Skin epidermis (tissue), 12 donors: ENCODE data around the gene STMN1.

ENCODE experiments used
- H3K27ac ChIP-seq, 21 experiments: fragments of 200-600 bp; sonication (generic) in 11 of 21; one replicate each; pipeline ENCODE4 v1.5.0; 2020; ENCODE audit warnings: mild to moderate bottlenecking in 3 of 21, inconsistent platforms in 2 of 21, moderate library complexity in 2 of 21
- H3K4me3 ChIP-seq, 7 experiments: fragments of 200-600 bp; sonication (generic) in 2 of 7; one replicate each; pipeline ENCODE4 v1.5.0; 2020; ENCODE audit warnings: inconsistent platforms in 2 of 7, mild to moderate bottlenecking in 2 of 7, moderate library complexity in 1 of 7

Gene STMN1

DNA sequence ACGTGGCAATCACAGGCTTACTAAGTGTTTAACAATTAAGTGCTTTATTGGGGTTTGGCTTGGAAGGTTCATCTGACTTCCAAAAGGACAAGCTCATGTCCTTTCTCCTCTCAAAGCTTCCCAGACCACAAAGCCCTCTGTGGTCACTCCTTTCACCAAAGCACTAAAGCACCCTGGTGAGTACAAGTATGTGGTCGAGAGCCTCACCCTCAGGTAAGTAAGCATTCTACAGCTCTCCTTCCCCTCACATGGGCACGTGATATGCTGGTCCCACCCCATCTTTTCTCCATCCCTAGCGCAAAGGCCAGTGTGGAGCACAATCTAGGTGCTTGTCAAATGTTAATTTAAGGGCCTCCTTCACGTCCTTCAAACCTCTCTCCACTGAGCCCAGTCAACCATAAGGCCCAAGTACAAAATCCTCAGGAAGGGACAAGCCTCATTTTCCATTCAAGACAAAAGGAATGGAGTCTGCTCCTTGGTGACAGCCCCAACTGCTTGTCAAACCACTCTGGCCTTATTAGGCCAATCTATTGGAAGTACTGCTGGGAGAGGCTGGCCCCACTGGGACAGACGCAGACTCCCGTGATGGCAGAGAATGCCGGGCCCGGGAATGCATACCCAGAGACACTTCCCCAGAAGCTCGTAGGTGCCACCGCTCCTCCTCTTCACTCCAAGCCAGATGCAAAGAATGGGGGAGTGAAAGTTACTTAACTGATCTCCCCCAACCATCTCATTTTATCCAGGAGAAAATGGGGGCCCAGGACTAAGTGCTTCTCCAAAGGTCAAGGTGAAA is 7.8 kb downstream of the STMN1 start:
- Histone ChIP-seq H3K27ac (peak overlapping the region in 1 of 21 experiments; percentile 29), H3K4me3 (no peak overlapping the region)

DNA sequence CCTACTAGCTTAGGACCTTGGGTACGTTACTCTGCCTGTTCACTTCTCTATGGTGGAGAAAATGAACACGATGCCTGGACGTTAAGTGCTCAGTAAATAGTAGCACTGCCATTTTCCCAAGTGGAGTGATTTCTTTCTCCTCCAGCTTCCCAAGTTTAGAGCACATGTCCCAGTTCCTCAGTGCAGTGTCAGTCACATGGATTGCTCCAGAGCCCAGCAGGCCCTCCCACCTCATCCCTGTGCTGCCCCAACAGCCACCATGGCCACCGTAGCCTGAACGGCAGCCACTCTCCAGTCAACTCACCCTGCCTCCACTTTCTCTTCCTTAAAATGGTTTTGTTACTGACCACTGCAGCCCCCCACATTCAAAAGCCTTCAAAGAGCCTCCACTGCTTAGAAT is 8.5 kb downstream of the STMN1 start:
- Histone ChIP-seq H3K4me3 (no peak overlapping the region), H3K27ac (no peak overlapping the region)

DNA sequence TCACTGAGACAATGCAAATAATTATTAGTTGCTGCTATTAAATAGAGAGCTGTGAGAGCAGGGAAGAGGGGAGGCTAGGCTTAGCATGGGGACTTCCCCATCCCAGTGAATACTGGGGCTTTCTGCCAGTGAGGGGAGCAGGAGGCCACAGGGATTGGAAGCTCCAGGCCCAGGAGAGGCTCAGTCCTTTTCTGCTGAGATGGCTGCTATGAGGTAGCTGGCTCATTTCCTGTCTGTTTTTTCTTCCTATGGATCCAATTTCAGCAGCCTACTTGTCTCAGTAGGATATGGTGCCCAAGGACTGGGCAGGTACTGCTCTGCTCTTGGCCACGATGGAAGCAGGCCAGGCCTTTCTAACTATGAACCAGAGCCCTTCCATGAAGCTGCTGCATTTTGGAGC is 10.0 kb downstream of the STMN1 start:
- Histone ChIP-seq H3K4me3 (no peak overlapping the region), H3K27ac (peak overlapping the region in 5 of 21 experiments; percentile 4 to 39 (median 11))

DNA sequence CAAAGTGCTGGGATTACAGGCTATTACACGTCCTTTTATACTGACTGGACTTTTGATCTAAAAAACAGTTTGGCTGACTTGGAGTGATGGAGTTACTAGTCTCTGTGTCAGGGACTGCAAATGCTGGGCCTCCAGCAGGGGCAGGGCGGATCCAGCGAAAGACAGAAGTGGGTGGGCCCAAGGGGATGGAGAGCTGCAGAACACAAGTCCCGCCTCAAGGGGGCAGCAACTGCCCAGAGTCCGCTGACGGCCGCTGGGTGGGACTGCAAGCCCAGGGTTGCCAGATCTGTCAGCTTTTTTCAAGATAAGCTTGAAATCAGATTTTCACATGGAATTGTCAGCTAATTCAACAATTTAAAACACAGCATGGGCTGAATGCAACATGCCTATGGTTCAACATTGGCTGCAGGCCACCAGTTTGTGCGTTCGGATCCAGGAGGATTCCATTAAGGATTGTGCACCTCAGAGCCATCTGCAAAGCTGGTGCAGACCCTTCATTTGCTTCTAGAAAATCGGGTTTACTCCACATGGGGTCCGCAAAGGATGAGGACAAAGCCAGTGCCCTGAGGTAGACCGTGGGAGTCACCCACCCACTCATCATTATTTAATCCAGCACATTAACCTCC is 10.7 kb downstream of the STMN1 start:
- Histone ChIP-seq H3K4me3 (no peak overlapping the region), H3K27ac (peak overlapping the region in 4 of 21 experiments; percentile 4 to 39 (median 21))

DNA sequence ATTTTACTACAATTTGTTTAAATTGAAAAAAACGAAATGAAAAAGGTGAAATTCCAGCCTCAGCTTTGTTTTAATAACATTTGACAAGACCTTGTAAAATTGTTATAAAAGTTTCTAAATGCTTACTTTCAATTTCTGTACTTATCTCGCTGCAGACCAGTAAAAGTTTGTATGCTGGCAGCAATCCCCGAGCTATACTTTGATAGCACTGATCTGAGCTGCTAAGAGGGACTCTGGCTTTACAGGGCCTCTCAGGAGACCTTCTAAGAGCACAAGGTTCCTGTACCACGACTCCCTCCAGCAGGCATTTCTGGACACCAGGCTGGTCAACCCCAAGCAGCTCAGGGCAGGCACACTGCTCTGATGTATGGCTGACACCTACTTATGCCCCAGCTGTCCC is 13.1 kb downstream of the STMN1 start:
- H3K4me3 ChIP-seq = no peak overlapping the region

DNA sequence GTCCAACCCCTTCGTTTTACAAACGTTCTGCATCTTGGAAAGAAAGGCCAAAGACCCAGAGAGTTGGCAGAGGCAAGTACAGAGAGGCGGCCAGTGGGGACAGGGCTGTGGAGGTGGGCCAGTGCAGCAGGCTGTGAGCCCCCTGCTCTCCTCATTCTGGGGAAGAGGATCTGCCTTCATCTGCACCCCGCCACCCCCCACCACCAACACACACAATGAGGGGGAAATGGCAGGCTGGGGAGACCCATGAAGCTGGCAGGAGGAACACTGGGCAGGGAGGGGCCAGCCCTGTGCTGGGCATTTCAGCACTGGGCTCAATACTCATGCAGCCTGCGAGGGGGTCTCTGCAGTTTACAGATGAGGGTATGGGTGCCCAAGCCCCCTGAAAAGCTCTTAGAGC is 14.6 kb downstream of the STMN1 start:
- Histone ChIP-seq H3K4me3 (no peak overlapping the region), H3K27ac (peak overlapping the region in 15 of 21 experiments; percentile 16 to 89 (median 71))

More for the DNA sequence above, 13.1 kb downstream of the STMN1 start:
- H3K27ac ChIP-seq = peak overlapping the region in 15 of 21 experiments; percentile 33 to 89 (median 75)

DNA sequence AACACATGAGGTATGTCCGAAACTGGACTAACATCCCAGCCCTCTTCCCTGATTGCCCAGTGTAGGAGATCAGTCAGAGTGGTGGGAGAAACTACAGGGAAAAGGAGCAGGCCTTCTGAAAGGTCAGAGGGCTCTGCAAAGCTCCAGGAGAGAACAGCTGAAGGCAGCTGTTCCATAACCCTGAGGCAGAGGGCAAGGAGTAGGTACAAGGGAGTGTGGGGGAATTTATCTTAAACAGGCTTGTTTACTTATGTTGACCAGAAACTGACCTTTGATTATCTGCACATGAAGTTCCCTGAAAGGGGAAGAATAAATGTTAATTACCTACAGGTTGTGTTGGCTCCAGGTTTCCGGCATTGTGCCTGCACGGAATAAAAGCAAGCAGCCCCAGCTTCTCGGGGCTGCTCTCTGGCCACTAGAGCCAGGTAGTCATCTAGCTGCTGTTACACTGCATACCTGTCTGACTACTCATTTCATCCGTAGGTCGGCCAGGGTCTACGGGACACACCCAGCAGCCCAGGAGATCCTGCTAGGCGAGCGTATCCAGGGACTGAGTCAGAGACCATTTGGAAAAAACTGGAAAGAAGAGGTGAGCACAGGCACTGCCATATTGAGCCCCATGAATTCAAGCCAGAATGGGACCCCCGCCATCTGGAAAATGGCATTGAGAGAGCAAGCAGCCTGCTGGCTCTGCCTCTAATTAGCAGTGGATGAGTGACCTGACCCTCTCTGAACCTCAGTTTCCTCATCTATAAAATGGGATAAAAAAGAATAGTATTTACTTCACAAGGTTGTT is 15.8 kb downstream of the STMN1 start:
- H3K27ac ChIP-seq = peak overlapping the region in 16 of 21 experiments; percentile 9 to 81 (median 50)
- no peak overlapping the region for H3K4me3 ChIP-seq

DNA sequence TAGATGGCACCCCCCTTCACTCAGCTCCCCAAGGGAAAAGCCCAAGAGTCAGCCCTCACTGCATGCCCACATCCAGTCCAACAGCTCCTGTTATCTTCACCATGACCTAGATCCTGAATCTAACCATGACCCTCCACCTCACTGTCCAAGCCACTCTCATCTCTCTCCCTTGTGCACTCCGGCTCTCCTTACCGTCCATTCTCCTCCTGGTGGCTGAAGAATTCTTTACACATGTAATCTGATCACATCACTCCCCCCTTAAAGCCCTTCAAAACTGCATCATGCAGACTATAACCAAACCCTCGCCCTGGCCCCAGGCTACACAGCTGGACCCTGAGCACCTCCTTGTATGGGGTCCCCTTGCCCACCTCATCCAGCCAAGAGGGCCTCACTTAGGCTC is 16.7 kb downstream of the STMN1 start:
- Histone ChIP-seq H3K4me3 (no peak overlapping the region), H3K27ac (peak overlapping the region in 8 of 21 experiments; percentile 19 to 73 (median 53))

DNA sequence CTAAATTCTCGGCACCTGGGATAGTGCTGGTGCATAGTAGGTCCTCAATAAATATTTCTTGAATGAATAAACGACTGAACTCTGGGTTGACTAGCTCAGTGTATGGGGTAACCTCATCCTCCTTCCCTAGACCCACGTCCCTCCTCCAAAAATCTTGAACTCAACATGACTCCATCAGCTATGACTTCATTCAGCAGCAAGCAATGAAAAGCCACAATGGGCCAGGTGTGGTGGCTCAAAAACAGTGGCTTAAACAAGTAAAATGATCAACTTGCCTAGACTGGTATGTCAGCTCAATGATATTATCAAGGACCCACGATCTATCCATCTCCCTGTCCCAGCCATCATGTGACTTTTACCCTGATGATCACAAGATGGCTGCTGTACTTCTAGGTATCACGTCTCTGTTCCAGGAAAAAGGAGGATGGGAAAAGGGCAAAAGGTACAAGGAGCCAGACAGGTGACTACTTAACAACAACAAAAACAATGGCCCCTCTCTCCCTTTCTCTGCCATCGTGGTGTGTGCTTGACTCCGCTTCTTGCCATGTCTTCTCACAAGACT is 17.7 kb downstream of the STMN1 start:
- no peak overlapping the region for H3K4me3 ChIP-seq
- H3K27ac ChIP-seq = peak overlapping the region in 1 of 21 experiments; percentile 73

DNA sequence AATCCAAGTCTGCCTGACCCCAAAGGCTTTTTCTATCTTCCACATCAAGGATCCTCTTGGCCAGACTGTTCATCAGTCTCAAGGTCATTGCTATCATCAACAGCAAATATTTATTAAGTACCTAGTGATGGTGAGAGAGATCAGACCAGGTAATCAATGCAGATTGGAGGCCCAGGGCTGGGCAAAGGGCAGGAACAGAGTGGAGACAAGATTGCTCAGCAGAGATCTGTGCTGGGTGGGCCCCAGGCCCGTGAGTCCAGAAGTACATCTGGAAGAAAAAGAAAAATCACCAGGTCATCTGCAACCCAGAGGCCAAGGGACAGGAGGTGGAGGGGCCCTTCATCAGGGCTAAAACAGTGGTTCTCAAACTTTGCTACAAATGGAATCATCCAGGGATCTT is 20.6 kb downstream of the STMN1 start:
- Histone ChIP-seq H3K4me3 (no peak overlapping the region), H3K27ac (no peak overlapping the region)

DNA sequence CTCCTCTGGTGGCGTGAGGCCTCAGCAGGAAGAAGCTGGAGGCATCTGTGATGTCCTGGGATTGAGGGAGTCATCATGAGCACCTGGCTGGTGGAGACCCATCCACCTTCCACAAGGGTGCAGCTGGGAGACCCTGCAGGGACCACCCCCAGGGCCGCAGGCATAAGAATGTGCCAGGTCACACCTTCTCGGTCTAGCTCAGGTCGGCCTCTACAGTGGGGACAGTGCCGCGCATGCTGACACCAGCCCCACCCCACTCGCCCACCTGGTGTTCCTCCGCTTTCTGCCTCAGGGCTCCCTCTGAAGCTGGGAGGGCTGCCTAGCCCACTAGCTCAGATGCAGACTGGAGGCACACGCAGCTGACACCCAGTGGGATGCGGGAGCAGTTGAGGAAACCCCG is 25.0 kb downstream of the STMN1 start:
- H3K4me3 ChIP-seq = no peak overlapping the region
- no peak overlapping the region for H3K27ac ChIP-seq

DNA sequence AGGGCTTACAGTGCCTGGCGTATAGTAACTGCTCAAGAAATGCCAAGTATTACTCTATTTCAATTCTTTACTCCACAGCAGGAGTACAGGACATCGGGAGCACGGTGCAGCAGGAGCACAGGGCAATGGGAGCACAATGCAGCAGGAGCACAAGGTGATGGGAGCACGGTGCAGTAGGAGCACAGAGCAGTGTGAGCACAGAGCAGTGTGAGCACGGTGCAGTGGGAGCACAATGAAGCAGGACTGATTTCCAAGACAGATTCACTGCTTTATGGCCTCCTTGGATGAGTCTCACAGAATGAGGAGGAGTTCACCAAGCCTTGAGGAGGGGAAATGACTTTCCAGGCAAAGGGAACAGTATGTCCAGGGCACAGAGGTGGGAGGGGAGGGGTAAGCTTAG is 25.7 kb downstream of the STMN1 start:
- H3K27ac ChIP-seq = no peak overlapping the region
- H3K4me3 ChIP-seq = no peak overlapping the region

DNA sequence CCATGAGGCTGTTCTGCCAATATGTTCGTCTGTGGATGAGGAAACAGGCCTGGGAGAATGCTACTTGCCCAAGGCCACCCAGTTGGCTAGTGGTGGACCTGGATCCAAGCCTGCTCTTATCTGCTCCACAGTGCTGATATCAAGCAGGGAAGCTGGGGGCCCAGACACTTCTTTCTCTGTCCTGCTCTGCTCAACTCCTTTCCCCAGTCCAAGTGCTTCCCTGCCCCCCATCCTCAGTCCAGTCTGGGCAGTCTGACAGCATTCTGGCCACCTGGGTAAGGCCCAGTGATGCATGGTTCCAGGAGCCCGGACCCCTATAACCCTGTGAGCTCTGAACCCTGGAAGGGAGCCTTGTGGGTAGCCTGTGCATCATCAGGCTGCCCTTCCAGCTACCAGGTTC is 26.5 kb downstream of the STMN1 start:
- Histone ChIP-seq H3K27ac (peak overlapping the region in 1 of 21 experiments; percentile 41), H3K4me3 (no peak overlapping the region)

DNA sequence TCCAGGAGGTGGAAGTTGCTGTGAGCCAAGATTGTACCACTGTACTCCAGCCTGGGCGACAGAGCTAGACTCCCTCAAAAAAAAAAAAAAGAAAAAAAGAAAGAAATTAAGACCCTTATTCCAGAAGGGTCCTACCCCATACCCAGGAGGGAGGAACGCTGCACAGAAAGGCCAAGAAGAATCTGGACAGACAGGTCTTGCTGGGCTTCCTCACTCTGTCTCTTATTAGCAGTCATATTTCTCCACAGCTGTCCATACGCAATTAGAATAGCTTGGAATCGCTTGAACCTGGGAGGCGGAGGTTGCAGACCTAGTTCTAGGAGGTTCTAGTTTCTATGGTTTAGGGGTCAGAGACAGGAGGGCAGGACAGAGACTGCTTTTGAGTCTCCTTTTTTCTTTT is 27.5 kb downstream of the STMN1 start:
- no peak overlapping the region for H3K4me3 ChIP-seq
- H3K27ac ChIP-seq = peak overlapping the region in 2 of 21 experiments; percentile 18 to 35

DNA sequence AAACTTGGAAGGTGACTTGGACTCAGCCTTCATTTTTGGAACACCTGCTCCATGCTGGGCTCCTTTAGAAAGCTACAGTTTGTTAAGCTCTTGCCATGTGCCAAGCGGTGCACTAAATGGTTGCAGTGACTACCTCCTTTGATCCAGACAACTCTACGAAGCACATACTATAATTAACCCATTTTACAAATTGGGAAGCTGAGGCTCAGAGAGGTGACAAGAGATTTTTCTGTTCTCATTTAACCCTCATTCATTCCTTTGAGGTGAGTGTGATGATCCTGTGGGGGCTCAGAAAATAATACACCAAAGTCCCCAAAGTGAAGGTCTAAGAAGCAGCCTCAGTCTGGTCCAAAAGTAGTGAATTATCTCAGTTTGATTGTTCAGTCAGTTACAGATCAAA is 29.1 kb downstream of the STMN1 start:
- Histone ChIP-seq H3K4me3 (no peak overlapping the region), H3K27ac (peak overlapping the region in 5 of 21 experiments; percentile 14 to 95 (median 91))

DNA sequence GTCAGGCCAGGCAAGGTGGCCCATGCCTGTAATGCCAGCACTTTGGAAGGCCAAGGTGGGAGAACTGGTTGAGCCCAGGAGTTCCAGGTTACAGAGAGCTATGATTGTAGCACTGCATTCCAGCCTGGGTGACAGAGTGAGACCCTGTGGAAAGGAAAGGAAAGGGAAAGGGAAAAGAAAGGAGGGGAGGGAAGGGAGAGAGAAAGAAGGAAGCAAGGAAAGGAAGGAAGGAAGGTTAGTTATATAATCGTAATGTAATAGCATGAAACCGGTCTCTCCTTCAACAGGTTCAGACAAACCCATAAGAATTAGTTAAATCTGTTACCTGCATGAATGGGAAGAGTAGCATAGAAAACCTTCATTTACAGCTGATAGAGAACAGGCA is 29.5 kb downstream of the STMN1 start:
- peak overlapping the region in 18 of 21 experiments; percentile 82 to 95 (median 89) for H3K27ac ChIP-seq

DNA sequence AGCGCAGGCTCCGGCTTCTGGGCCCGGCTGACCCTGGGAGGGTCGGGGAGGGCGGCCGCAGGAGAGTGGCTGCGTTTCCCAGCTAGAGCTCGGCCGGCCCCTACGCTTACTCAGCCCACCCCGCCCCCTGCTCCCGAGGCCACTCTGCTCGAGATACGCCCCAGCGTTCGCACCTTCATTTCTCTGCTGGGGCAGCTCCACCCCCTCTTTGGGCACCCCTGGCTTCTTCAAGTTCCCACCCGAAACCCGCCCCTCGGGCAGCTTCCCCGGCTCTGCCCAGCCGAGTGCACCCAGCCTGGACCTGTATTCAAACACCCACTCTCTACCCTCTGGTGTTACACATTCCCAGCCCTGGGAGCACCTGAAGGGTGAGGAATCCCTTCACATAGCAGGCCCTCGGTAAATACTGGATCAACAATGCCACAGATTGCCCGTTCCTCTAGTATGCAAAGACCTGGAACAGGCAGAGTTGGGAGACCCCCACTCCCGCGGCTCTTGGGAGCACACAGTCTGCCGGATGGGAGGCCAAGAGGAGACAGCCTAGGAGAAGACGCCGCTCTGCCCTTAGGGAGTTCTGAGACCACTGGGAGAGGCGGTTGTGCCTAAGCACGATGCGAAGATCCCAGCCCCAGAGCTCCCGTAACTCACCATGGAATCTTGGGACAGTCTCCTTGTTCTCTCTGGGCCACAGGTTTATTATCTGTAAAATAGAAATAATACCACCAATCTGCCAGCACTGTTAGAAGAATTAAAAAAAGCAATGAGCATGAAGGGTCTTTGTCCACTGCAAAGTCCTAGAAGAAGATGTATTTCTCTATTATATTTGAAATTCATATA is 30.1 kb downstream of the STMN1 start:
- H3K27ac ChIP-seq = peak overlapping the region; percentile 42 to 95 (median 89)
- H3K4me3 ChIP-seq = peak overlapping the region; percentile 47 to 69 (median 64)

More for the DNA sequence above, 29.5 kb downstream of the STMN1 start:
- H3K4me3 ChIP-seq = peak overlapping the region in 1 of 7 experiments; percentile 69

DNA sequence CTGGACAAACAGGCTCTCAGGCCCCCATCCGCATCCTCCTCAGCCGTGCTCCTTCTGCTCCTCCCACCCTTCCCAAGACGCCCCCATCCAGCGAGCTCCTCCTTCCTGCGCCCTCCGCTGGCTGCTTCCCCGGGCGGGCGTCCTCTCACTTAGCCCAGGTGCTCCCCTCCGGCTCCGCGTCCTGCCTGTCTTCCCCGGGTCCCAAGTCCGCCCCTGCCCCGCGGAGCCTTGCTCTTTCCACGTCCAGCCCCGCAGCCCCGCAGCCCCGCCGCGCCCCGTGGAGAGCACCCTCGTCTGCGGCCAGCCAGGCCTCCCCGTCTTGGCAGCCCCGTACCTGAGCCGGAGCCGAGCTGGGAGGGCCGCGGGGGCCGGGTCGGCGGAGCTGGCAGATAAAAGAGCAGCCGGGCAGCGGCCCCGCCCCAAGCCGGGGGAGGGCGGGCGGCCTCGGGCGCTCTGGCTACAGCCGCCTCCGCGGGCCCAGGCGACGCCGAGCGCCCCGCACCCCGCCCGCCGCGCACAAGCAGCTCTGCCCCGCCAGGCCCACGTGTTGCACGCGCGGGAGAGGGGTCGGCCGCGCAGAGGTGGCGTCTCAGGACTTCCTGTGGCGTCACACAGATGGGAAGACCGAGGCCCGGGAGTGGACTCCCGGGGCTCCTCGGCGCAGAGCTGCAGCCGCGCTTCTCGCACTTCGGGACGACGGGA is 30.9 kb downstream of the STMN1 start, which contains the start of gene PAQR7:
Gene PAQR7, minus strand, starts transcription at position 555 of the 702 bp plus-strand sequence. CDS start 11,869 bp downstream, outside the sequence.
- H3K27ac ChIP-seq = peak within 1 kb of the TSS; percentile 42 to 95 (median 89)

More for the DNA sequence above, 30.9 kb downstream of the STMN1 start, which contains the start of gene PAQR7:
- peak within 1 kb of the TSS; percentile 47 to 69 (median 64) for H3K4me3 ChIP-seq
